Mesodermal cell (in vitro differentiated cells): ENCODE measurements around the gene PNPLA7.

Experiments
- H3K27ac ChIP-seq: 2 replicates; pipeline ENCODE4 v1.7.0; 2013; ENCODE audit warnings: mild to moderate bottlenecking, low read depth, low read length, moderate library complexity; ENCODE audit not compliant: severe bottlenecking
- H3K36me3 ChIP-seq: 2 replicates; pipeline ENCODE4 v1.7.1; 2013; ENCODE audit warnings: mild to moderate bottlenecking, low read length, moderate library complexity; ENCODE audit not compliant: control insufficient read depth, insufficient read depth
- H3K4me1 ChIP-seq: one replicate; pipeline ENCODE4 v1.7.1; 2013; ENCODE audit warnings: mild to moderate bottlenecking, low read length; ENCODE audit not compliant: insufficient read depth, control insufficient read depth, poor library complexity, severe bottlenecking
- H3K4me3 ChIP-seq: 2 replicates; pipeline ENCODE4 v1.7.0; 2013; ENCODE audit warnings: low read length, control low read depth, mild to moderate bottlenecking; ENCODE audit not compliant: insufficient read depth, poor library complexity, severe bottlenecking; ENCODE audit errors: extremely low read depth
- H3K9me3 ChIP-seq: 2 replicates; pipeline ENCODE4 v1.7.1; 2013; ENCODE audit warnings: mild to moderate bottlenecking, low read length, moderate library complexity; ENCODE audit not compliant: control insufficient read depth
- WGBS, 2 experiments: methylation state at CpG; one replicate each; pipeline ENCODE4 v1.1.5; 2013; ENCODE audit warnings: missing lambda C conversion rate in 2 of 2; ENCODE audit not compliant: insufficient coverage in 2 of 2; 5-methylcytosine and 5-hydroxymethylcytosine counted together

Gene PNPLA7

DNA sequence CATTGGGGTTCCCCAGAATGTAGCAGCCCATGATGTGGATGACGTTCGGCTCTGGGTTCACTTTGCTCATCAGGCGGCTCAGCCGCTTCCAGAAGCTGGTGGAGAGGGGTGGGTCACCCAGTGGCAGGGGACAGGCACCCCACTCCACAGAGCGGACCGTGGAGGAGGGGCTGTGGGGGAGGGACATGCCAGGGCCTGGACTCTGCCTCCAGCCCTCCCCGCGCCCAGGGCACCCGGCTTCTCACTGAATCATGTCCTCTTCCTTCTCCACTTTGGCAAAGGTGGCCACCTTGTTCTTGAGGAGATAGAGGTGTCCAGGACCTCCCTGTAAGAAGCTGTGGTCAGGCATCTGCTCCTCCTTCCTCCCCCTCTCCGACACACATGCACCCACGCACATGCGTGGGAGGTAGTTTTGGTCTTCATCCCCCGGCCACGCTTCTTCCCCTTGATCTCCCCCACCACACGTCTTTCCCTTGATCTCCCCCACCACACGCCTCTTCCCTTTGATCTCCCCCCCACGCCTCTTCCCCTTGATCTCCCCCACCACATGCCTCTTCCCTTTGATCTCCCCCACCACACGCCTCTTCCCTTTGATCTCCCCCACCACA, 100.2 kb downstream of the PNPLA7 start:
- Histone ChIP-seq H3K4me3 (no peak overlapping the region), H3K4me1 (peaks cover 6% of the 10 kb centered on the region), H3K27ac (no peak overlapping the region), H3K9me3 (no peaks in the 10 kb centered on the region), H3K36me3 (peaks cover 32% of the 10 kb centered on the region)
- WGBS, 2 experiments, result 95 to 96% methylated on average over 9 to 16 of the region's 18 CpGs

DNA sequence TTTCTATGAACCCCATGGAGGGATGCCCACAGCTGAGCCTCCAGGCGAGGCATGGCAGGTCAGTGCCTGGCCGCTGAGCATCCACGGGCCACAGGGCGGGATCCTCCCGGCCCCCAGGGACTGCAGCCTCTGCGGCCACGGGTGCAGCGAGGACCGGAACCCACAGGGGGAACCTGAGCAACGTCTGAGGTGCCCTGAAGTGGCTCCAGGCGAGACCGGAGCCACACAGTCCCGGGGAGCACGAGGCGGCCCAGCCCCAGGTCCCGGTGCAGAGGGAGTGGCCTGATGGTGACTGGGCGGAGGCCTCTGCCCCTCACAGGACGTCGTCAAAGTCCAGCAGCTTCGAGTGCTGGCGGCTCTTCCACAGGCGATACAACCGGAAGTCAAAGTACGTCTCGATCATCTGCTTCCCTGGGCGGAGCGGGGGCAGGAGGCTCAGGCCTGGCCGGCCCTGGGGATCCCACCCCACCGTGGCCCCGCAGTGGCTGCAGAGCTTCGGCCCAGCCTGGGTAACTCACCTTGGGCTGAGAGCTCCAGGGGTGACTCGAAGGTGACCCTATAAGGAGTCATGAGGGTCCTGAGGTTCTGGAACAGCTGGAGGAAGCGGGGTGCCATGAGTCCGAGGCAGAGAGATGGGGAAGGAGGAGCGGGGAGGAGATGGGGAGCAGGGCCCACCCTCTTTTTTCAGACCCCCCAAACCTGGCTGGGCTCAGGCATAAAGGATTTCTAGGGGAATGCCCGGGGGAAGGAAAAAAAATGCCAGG, 100.9 kb downstream of the PNPLA7 start:
- WGBS, 2 experiments, result 92 to 95% methylated on average over 28 to 36 of the region's 36 CpGs
- Histone ChIP-seq H3K4me1 (no peaks in the 10 kb centered on the region), H3K27ac (no peak overlapping the region), H3K4me3 (no peak overlapping the region), H3K36me3 (peaks cover 28% of the 10 kb centered on the region), H3K9me3 (no peaks in the 10 kb centered on the region)

GRCh38 chr9:137448602-137448962, 101.6 kb downstream of the PNPLA7 start:
- H3K4me1 ChIP-seq, result no peaks in the 10 kb centered on the region
- H3K27ac ChIP-seq, result no peak overlapping the region
- peaks cover 28% of the 10 kb centered on the region for H3K36me3 ChIP-seq
- no peaks in the 10 kb centered on the region for H3K9me3 ChIP-seq
- 92 to 99% methylated on average over 11 to 14 of the region's 16 CpGs for WGBS, 2 experiments
- H3K4me3 ChIP-seq, result no peak overlapping the region

DNA sequence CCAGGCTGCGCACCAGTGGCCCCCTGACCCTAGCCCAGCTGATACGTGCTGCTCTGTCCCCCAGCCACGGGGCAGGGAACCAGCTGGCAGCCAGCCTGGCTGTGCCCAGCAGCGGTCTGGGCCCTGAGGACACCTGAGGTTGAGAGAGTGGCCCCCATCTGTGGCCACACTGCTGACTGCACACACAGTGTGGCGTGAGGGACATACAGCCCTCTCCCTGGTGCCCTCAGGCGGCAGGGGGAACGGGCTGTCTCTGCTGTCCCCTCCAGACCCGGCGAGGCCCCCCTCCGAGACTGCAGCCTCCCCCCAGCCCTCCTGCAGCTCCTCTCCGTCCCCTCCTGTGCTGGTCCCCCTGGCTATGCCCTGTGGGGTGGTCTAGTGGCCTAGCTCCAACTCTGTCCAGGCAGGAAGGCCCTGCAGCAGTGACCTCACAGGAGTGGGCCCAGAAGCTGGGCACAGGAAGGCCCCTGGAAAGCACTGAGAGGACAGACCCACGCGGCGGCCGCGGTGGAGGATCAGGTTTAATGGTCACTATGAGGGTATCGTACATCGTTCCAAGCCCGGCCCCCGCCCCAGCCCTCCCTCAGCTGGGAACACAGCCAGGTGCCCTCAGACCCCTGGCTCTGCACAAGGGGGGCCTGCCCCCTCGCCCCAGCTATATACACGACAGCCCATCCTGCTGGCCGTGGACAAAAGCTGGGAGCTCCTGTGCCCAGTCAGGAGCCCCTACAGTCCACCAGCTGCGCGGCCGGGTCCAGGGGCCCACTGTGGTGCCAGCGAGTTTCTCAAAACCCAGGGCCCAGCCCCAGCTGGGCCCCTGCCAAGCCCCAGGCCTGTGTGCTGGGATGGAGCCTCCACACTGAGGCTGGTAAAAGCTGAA, 102.2 kb downstream of the PNPLA7 start:
- Histone ChIP-seq H3K27ac (no peak overlapping the region), H3K4me3 (no peak overlapping the region), H3K36me3 (peaks cover 22% of the 10 kb centered on the region), H3K9me3 (no peaks in the 10 kb centered on the region), H3K4me1 (no peaks in the 10 kb centered on the region)
- 95% methylated on average over 24 to 26 of the region's 27 CpGs for WGBS, 2 experiments

- WGBS, 2 experiments, result 88 to 91% methylated on average over 21 of the region's 21 CpGs
- H3K9me3 ChIP-seq, result no peaks in the 10 kb centered on the region
- no peak overlapping the region for H3K4me3 ChIP-seq
- H3K27ac ChIP-seq, result no peak overlapping the region
- H3K4me1 ChIP-seq, result no peaks in the 10 kb centered on the region
- peaks cover 14% of the 10 kb centered on the region for H3K36me3 ChIP-seq
Observed at GRCh38 chr9:137446851-137447471, 103.2 kb downstream of the PNPLA7 start.

DNA sequence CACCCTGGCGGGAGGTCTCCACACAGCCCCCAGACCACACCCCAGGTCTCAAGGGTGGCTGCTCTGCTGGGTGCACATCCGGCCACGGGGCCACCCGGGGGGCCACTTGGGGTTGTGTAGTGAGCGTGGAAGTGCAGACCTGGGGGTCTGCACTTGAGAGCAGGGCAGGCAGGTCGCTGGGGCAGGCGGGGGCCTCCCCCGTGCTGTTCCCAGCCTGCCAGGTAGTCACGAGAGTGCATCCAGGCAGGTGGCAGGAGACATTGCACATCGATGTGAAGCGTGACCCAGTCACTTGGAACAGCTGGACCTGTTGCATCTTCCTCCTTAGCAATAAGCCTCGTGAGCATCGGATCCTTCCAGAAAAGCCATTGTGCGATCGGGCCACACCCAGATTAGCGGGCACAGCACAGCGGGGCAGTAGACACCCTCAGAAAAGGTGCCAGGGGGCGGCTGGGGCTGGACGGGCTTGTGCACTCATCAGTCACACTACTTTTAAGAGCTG, 104.2 kb downstream of the PNPLA7 start:
- H3K36me3 ChIP-seq, result peaks cover 14% of the 10 kb centered on the region
- H3K4me3 ChIP-seq, result no peak overlapping the region
- 86 to 91% methylated on average over 12 to 17 of the region's 19 CpGs for WGBS, 2 experiments
- no peaks in the 10 kb centered on the region for H3K4me1 ChIP-seq
- no peak overlapping the region for H3K27ac ChIP-seq
- H3K9me3 ChIP-seq, result no peaks in the 10 kb centered on the region

DNA sequence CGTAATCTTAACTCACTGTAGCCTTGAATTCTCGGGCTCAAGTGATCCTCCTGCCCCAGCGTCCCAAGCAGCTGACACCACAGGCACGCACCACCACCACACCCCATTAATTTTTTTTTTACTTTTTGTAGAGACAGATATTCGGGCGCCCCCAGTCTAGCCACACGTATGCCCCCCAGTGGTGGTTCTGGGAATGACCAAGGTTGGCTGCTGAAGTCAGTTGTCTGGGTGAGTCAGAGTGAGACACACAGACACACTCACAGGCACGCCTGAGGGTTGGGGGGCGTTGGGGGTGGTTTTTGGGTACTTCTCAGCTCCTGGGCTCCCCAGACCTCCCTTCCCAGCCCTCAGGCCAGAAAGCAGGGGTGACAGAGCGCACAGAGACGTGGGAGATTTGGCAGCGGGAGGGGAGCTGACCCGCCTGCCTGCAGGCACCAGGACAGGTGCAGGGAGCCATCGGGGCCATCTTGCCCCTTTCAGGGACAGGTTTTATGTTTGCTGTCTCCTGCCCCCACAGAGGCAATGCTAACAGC, 104.9 kb downstream of the PNPLA7 start:
- Histone ChIP-seq H3K27ac (no peak overlapping the region), H3K4me3 (no peak overlapping the region), H3K4me1 (no peaks in the 10 kb centered on the region), H3K9me3 (no peaks in the 10 kb centered on the region), H3K36me3 (peaks cover 14% of the 10 kb centered on the region)
- 22 to 46% methylated on average over 10 of the region's 14 CpGs for WGBS, 2 experiments

DNA sequence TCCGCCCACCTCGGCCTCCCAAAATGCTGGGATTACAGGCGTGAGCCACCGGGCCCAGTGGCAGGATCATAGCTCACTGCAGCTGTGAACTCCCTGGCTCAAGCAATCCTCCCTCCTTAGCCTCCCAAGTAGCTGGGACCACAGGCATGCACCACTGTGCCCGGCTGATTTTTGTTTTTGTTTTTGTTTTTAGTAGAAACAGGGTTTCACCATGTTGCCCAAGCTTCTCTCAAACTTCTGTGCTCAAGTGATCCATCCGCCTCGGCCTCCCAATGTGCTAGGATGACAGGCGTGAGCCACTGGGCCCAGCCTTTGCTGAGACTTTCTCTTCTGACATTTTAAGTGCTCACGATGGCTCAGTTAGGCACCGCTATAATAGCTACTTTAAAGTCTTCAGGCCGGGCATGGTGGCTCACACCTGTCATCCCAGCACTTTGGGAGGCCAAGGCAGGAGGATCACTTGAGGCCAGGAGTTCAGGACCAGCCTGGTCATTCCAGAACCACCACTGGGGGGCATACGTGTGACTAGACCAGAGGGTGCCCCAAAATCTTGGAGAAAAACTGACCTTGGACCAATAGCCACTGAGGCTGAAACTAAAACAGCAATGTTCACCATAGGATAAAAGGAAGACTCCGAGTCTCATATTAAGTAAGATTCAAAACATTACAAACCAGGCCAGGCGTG, 106.0 kb downstream of the PNPLA7 start:
- WGBS, 2 experiments, result 79 to 91% methylated on average over 13 to 14 of the region's 14 CpGs
- H3K4me3 ChIP-seq, result no peak overlapping the region

GRCh38 chr9:137441935-137442321, 108.3 kb downstream of the PNPLA7 start:
- no peaks in the 10 kb centered on the region for H3K36me3 ChIP-seq
- H3K4me1 ChIP-seq, result no peaks in the 10 kb centered on the region
- H3K9me3 ChIP-seq, result no peaks in the 10 kb centered on the region
- no peak overlapping the region for H3K4me3 ChIP-seq
- 2 to 11% methylated on average over 3 of the region's 7 CpGs for WGBS, 2 experiments
- H3K27ac ChIP-seq, result no peak overlapping the region

More for the DNA sequence above, 106.0 kb downstream of the PNPLA7 start:
- H3K27ac ChIP-seq, result no peak overlapping the region
- H3K9me3 ChIP-seq, result no peaks in the 10 kb centered on the region
- H3K4me1 ChIP-seq, result no peaks in the 10 kb centered on the region
- H3K36me3 ChIP-seq, result peaks cover 4% of the 10 kb centered on the region
